ENCODE measurements around the gene ZNF41.
"Not testable (repeated sequence)": the region's sequence is repeated elsewhere in the genome, so short reads cannot be mapped to it uniquely, and the experiment has no call there.

The ZNF41 gene

DNA sequence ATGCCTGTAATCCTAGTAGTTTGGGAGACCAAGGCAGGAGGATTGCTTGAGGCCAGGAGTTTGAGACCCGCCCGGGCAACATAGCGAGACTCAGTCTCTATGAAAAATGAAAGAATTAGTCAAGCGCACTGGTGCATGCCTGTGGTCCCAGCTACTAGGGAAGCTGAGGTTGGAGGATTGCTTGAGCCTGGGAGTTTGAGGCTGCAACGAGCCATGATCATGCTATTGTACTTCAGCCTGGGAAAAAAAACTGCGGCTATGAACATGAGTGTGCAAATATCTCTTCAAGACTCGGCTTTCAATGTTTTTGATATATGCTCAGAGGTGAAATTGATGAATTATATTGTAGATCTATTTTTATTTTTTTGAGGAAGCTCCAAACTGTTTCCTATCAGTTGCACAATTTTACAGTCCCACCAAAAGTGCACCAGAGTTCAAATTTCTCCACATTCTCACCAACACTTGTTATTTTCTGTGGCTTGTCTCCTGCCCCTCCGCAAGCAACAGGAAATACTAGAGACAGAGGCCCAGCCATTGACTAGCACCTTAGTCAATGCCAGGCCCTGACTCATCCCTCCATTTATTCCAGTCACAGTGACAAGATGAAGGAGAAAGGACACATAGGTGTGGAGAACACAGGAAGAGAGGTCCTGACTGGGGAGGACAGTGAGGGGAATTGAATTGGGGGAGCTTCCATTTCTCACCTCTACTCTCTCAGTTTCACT lies 33.1 kb upstream of the ZNF41 start:
- no peak for DNase-seq (ENCODE audit: low spot score)
- in situ Hi-C loops (cut with MboI; ENCODE audit: low pct_unique_long_range_greater_than_20kb, low sequenced_read_pairs, unreplicated experiment) = loop anchor here (25.0 kb wide), 1 partner anchor 329 kb away; the partner anchor contains the start of gene UBA1
- TF ChIP-seq, protein P1, sequence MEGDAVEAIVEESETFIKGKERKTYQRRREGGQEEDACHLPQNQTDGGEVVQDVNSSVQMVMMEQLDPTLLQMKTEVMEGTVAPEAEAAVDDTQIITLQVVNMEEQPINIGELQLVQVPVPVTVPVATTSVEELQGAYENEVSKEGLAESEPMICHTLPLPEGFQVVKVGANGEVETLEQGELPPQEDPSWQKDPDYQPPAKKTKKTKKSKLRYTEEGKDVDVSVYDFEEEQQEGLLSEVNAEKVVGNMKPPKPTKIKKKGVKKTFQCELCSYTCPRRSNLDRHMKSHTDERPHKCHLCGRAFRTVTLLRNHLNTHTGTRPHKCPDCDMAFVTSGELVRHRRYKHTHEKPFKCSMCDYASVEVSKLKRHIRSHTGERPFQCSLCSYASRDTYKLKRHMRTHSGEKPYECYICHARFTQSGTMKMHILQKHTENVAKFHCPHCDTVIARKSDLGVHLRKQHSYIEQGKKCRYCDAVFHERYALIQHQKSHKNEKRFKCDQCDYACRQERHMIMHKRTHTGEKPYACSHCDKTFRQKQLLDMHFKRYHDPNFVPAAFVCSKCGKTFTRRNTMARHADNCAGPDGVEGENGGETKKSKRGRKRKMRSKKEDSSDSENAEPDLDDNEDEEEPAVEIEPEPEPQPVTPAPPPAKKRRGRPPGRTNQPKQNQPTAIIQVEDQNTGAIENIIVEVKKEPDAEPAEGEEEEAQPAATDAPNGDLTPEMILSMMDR (IDR thresholded peaks at IDR 0.05; ENCODE audit: extremely low read depth, insufficient read depth, missing control alignments) = no peak

DNA sequence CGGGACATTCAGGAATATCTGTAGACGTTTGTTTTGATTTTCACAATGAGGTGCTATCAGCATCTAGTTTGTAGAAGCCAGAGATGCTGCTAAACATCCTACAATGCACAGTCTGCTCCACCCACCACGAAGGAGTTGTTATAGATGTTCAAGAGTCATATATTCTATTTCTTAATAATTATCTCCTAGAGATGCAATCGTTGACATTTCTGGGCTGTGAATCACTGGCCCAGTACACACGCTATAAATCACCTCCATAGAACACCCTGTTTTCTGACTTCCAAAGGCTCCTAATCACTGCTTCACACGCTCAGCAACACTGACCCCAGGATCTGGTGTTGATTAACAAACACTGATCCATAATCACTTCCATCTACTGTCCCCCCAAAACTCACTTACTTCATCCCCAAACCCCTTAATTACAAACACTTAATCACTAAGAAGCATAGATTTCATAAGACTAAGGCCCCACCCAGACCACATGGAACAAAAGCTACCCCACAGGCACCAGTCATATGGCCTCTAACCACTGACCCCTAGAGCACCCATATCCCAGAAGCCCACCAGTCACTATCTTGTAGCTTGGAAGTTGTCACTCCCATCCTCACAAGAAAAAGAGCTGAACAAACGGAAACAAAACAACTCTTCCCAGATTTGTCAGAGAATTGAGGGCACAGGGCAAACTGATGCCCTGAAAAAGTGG lies 31.7 kb upstream of the ZNF41 start:
- TF ChIP-seq, protein P1 (IDR thresholded peaks at IDR 0.05; ENCODE audit: extremely low read depth, insufficient read depth, missing control alignments) = no peak
- in situ Hi-C loops (cut with MboI; ENCODE audit: low pct_unique_long_range_greater_than_20kb, low sequenced_read_pairs, unreplicated experiment) = loop anchor here (25.0 kb wide), 1 partner anchor 327 kb away; the partner anchor contains the start of gene UBA1
- DNase-seq (ENCODE audit: low spot score) = no peak

DNA sequence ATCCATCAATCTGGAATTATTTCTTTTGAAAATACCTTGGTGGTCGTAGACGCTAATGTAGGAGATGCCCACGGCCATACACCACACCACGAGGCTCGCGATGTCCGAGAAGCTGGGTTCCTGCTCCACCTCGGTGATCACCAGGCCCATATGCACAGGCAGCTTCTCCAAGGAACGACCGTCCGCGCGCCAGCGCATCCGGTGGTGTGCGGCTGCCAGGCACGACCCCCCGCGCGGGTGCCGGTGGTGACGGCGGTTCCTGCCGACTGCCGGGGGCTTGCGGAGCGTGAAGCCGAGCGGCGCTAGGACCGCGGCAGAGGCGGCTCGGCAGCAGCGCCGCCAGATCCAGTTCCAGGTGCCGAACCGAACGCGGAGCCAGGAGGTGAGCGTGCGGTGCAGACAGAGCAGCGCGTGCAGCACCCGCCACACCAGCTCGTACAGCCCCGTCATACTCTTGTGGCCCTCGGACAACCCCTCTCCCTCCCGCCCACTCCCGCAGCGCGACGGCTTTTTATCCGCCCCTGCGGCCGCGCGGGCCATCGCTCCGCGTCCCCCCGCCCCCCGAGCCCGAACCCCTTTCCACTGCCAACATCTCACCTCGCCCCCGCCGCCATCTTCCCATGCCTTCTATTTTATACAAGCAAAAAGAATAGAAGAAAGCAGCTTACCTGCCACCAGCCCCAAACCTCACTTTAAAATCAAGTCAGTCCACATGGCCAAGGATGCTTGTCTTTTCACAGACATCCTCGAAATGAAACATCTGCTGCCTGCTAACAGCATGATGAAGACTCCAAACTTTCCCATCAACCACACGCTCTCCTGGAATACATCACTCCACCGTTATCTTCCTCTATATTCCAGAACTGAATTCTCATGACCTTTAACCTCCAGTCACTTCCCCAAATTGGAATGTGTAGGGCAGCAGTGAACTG lies 30.3 kb upstream of the ZNF41 start:
- in situ Hi-C loops (cut with MboI; ENCODE audit: low pct_unique_long_range_greater_than_20kb, low sequenced_read_pairs, unreplicated experiment) = loop anchor here (25.0 kb wide), 1 partner anchor 326 kb away; the partner anchor contains the start of gene UBA1

DNA sequence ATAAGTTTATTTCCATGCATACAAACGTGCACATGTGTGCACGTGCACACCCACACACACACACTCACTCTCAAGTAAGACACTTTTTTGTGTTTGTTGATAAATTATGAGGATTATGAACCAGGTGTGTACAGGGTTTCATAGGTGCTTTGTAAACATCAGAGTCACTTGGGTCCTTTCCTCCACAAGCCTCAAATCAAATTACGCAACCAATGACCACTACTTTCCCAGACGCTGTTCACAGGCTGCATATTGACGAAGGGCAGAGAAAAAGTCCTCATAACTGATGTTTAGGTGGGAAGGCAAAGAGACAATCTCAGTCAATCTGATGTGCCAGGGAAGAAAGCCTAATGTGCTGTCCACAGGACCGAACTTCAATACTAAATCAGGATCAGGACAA lies 29.4 kb upstream of the ZNF41 start:
- in situ Hi-C loops (cut with MboI; ENCODE audit: low pct_unique_long_range_greater_than_20kb, low sequenced_read_pairs, unreplicated experiment) = loop anchor here (25.0 kb wide), 1 partner anchor 325 kb away; the partner anchor contains the start of gene UBA1

More for the DNA sequence above, 30.3 kb upstream of the ZNF41 start:
- DNase-seq (ENCODE audit: low spot score) = not testable (repeated sequence)

DNA sequence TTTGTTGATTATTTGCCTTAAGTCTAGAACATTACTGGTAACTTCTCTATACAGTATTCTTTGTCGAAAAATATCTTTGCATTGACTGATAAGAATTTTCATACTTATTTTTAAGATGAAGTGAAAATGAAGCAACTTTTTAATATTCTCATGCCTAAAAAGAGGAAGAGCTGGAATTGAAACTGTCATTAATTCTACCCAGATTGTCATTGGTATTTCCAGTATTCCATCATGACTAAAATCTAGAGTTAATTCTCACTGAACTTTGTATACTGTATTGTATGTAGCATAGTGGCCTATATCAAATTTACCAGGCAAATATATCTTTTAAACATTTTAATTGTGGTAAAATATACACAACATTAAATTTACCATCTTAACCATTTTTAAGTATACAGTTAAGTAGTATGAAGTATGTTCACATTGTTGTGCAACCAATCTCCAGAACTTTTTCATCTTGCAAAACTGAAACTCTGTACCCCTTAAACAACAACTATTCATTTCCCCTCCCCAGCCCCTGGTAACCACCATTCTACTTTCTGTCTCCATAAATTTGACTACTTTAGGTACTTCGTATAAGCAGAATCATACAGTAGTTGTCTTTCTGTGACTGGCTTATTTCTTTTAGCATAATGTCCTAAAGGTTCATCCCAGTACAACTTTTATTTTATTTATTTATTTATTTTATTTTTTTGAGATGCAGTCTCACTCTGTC lies 24.3 kb upstream of the ZNF41 start:
- in situ Hi-C loops (cut with MboI; ENCODE audit: low pct_unique_long_range_greater_than_20kb, low sequenced_read_pairs, unreplicated experiment) = loop anchor here (25.0 kb wide), 1 partner anchor 320 kb away; the partner anchor contains the start of gene UBA1
- TF ChIP-seq, protein P1 (IDR thresholded peaks at IDR 0.05; ENCODE audit: extremely low read depth, insufficient read depth, missing control alignments) = no peak
- DNase-seq (ENCODE audit: low spot score) = no peak

More for the DNA sequence above, 29.4 kb upstream of the ZNF41 start:
- not testable (repeated sequence) for DNase-seq (ENCODE audit: low spot score)

DNA sequence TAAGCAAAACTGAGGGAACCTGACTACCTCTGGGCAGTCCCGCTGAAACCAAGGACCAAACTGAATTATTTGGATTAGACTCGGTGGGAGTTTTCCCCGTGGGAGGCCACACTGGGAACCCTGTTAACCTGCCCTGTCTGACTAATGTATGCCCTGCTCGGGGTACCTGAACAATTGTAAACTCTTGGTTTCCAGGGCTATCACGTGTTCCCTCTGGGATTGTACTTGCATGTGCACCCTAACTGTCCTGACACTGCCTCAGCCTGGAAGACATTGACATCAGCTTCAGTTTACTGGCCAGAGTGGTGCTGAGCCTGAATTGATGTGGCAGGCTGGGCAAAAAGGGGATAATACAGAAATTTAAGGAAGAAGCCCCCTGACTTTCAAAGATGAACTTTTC lies 20.1 kb upstream of the ZNF41 start:
- in situ Hi-C loops (cut with MboI; ENCODE audit: low pct_unique_long_range_greater_than_20kb, low sequenced_read_pairs, unreplicated experiment) = loop anchor here (25.0 kb wide), 1 partner anchor 316 kb away; the partner anchor contains the start of gene UBA1
- TF ChIP-seq, protein P1 (IDR thresholded peaks at IDR 0.05; ENCODE audit: extremely low read depth, insufficient read depth, missing control alignments) = no peak
- DNase-seq (ENCODE audit: low spot score) = no peak
